GM12875 (cell line): Measurements from ENCODE around the gene PC.

ENCODE experiments used
- H3K4me3 ChIP-seq: one replicate; pipeline ENCODE4 v1.5.1; 2011; ENCODE audit warnings: low read depth, low read length, control low read depth
- TF ChIP-seq, protein P1 (sequence below): IDR thresholded peaks from 2 replicates; pipeline ENCODE4 v1.5.1; 2011; ENCODE audit warnings: low read depth, mild to moderate bottlenecking, control low read depth, inconsistent platforms, low read length, moderate library complexity, borderline replicate concordance; ENCODE audit not compliant: insufficient read depth

Gene PC

DNA sequence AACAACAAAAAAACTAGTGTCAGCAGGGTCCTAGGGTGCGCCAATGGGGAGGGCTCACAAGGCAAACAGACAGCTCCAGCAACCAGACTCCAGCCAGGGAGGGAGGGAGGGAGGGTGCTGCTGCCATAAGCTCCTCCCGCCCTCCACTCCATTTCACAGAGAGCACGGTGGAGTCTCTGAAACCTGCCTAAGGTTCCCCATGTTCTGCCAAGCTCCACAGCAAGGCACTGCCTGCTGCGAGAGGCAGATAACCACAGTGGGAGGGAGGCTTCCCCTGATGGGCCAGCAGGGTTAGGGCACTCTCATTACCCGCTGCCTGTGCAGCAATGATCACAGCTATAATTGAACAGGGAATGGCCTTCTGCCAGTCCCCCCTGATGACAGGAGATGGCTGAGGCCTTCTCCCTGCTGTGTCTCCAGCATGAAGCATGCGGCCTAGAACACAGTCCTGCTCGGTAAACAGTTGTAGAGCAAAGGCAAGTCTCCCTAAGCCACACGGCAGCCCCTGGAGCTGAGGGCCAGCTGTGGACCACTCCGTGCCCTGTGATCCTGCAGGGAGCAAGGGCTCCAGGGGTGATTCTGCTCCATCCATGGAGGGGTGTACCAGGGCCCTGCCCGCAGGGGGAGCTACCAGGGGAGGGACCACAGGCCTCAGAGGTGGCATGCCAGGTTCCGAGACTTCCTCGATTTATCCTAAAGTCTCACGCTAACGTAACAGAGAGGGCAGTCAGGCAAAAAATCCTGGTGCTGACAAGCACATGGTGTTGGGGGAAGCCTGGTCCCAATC lies 42.9 kb downstream of the PC start:
- TF ChIP-seq, protein P1, sequence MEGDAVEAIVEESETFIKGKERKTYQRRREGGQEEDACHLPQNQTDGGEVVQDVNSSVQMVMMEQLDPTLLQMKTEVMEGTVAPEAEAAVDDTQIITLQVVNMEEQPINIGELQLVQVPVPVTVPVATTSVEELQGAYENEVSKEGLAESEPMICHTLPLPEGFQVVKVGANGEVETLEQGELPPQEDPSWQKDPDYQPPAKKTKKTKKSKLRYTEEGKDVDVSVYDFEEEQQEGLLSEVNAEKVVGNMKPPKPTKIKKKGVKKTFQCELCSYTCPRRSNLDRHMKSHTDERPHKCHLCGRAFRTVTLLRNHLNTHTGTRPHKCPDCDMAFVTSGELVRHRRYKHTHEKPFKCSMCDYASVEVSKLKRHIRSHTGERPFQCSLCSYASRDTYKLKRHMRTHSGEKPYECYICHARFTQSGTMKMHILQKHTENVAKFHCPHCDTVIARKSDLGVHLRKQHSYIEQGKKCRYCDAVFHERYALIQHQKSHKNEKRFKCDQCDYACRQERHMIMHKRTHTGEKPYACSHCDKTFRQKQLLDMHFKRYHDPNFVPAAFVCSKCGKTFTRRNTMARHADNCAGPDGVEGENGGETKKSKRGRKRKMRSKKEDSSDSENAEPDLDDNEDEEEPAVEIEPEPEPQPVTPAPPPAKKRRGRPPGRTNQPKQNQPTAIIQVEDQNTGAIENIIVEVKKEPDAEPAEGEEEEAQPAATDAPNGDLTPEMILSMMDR, result no peak

DNA sequence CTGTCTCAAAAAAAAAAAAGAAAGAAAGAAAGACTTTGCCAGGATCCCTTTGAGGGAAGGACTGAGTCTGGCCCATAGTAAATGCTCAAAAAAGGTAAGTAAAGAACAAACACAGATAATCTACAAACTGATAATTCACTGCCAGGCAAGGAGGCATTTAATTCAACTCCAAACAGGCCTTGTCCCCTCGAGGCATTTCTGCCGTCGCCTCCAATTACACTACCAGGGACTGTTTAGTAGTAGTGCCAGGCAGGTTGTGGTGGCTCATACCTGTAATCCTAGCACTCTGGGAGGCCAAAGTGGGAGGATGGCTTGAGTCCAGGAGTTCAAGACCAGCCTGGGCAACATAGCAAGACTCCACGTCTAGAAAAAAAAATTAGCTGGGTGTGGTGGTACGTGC lies 43.7 kb downstream of the PC start:
- no peak overlapping the region for H3K4me3 ChIP-seq
- TF ChIP-seq, protein P1, result no peak

More for the DNA sequence above, 42.9 kb downstream of the PC start:
- no peak overlapping the region for H3K4me3 ChIP-seq

DNA sequence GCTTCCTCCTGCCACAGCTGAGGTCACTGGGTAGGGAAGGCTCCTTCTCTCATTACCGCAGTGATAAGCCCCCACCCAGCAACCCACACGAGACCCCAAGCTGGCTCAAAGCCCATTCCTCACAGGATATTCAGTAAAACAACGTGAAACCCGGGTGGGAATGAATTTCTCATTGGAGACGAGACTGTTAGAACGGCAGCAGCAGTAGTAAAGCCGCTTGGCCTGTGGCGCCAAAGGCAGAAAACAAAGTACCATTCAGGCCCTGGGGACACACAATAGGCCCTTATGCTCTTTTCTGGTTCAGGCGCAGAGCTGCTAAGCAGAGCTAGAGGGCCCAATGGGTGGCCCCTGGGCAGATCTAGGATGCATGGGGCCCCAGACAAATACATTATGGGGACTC lies 45.3 kb downstream of the PC start:
- TF ChIP-seq, protein P1, result no peak
- no peak overlapping the region for H3K4me3 ChIP-seq

DNA sequence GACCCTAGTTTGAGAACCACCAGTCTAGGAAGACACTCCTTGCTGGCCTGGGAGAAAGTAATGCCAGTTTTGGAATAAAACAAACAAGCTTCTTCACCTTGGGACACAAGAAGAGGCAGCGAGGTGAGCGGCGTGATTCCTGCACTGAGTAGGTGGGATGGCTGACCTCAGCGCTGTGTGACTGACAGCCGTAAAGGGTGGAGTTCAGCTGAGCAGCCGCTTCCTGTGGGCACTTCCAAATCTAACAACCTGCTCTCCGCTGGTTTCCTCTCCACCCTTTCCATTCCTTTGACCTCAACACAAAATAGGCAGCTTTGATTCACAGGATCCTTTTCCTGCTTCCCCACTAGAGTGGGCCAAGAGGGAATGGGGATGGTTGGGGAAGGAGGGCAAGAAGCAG lies 45.8 kb downstream of the PC start:
- no peak overlapping the region for H3K4me3 ChIP-seq
- TF ChIP-seq, protein P1, result no peak

DNA sequence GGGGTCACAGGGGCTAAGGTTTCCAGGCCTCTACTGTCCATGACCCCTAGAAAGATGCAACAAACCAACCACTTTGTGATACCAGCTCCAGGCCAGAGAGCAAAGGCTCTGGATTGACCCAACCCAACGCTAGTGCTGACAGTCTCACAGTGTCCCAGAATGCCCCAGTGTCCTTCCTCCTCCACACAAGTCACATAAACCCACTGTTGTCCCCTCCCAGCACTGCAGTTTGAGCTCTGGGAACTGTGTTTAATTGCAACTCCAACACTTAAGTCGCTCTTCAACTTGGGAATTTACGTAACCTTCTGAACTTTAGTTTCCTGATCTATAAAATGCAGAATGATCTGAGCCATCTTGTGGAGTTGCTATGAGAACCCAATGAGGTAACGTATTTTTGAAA lies 47.5 kb downstream of the PC start:
- TF ChIP-seq, protein P1, result no peak
- H3K4me3 ChIP-seq, result no peak overlapping the region

DNA sequence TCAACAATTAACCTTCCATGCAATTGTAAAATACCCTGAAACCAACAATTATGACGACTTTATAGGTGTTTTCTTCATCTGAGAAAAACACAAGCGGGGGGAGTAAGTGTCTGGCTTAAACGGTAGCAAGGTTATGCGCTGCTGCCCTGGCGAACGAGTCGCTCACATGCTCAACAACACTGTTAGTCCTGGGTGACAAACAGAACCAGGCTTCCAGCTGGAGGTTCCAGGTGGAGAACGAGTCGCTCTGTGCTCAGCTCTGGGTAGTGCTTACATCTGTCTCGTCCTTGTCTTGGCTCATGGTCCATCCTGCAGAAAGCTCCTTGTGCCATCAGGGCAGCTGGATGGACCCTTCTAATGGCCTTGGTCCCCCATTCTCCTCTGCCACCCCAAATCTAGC lies 48.2 kb downstream of the PC start:
- TF ChIP-seq, protein P1, result no peak
- no peak overlapping the region for H3K4me3 ChIP-seq

DNA sequence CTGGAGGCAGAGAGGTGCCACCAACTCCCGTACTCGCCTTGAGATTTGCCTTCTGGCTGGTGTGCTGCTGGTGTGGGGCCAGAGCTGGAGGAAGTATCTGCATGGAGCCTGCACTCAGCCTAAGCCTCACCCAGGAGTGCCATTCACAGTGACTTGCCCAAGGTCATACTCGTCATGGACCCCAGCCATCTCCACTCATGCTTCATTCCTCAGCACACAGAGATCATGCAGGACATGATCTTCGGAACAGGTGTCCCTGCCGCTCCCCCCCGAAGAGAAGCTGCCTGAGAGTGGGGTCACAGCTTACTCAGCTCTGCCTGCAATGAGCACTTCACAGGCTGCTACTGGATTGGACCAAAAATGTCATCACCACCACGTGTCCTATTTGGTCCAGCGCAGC lies 49.0 kb downstream of the PC start:
- TF ChIP-seq, protein P1, result no peak
- H3K4me3 ChIP-seq, result no peak overlapping the region
